Fibroblast of the conjunctiva (primary cell): Measurements from ENCODE around the gene SSH3.
"Not testable (repeated sequence)": the region's sequence is repeated elsewhere in the genome, so short reads cannot be mapped to it uniquely, and the experiment has no call there.

ENCODE experiments used
- DNase-seq: peaks from one replicate; pipeline ENCODE4 v3.0.0-alpha.2; 2010; ENCODE audit warnings: low read depth

SSH3 gene, protein sequence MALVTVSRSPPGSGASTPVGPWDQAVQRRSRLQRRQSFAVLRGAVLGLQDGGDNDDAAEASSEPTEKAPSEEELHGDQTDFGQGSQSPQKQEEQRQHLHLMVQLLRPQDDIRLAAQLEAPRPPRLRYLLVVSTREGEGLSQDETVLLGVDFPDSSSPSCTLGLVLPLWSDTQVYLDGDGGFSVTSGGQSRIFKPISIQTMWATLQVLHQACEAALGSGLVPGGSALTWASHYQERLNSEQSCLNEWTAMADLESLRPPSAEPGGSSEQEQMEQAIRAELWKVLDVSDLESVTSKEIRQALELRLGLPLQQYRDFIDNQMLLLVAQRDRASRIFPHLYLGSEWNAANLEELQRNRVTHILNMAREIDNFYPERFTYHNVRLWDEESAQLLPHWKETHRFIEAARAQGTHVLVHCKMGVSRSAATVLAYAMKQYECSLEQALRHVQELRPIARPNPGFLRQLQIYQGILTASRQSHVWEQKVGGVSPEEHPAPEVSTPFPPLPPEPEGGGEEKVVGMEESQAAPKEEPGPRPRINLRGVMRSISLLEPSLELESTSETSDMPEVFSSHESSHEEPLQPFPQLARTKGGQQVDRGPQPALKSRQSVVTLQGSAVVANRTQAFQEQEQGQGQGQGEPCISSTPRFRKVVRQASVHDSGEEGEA

GRCh38 chr11:67303132-67303834, at the start of gene SSH3:
SSH3 (plus strand) TSS chr11:67303530; CDS start chr11:67303626, 96 bp downstream.
- no peak for DNase-seq

- DNase-seq, result no peak
Observed at GRCh38 chr11:67253872-67254624, 49.3 kb upstream of the SSH3 start.

- no peak for DNase-seq
Observed at GRCh38 chr11:67254798-67255197, 48.5 kb upstream of the SSH3 start.

- no peak for DNase-seq
Observed at GRCh38 chr11:67255353-67255752, 48.0 kb upstream of the SSH3 start.

- DNase-seq, result no peak
Observed at GRCh38 chr11:67255864-67256263, 47.5 kb upstream of the SSH3 start.

GRCh38 chr11:67256477-67257135, 46.7 kb upstream of the SSH3 start:
- no peak for DNase-seq

GRCh38 chr11:67260406-67260805, 42.9 kb upstream of the SSH3 start:
- DNase-seq, result no peak

GRCh38 chr11:67260885-67261639, 42.3 kb upstream of the SSH3 start:
- not testable (repeated sequence) for DNase-seq

GRCh38 chr11:67261640-67261945, 41.7 kb upstream of the SSH3 start:
- no peak for DNase-seq

GRCh38 chr11:67261946-67262681, 41.2 kb upstream of the SSH3 start:
- no peak for DNase-seq

DNA sequence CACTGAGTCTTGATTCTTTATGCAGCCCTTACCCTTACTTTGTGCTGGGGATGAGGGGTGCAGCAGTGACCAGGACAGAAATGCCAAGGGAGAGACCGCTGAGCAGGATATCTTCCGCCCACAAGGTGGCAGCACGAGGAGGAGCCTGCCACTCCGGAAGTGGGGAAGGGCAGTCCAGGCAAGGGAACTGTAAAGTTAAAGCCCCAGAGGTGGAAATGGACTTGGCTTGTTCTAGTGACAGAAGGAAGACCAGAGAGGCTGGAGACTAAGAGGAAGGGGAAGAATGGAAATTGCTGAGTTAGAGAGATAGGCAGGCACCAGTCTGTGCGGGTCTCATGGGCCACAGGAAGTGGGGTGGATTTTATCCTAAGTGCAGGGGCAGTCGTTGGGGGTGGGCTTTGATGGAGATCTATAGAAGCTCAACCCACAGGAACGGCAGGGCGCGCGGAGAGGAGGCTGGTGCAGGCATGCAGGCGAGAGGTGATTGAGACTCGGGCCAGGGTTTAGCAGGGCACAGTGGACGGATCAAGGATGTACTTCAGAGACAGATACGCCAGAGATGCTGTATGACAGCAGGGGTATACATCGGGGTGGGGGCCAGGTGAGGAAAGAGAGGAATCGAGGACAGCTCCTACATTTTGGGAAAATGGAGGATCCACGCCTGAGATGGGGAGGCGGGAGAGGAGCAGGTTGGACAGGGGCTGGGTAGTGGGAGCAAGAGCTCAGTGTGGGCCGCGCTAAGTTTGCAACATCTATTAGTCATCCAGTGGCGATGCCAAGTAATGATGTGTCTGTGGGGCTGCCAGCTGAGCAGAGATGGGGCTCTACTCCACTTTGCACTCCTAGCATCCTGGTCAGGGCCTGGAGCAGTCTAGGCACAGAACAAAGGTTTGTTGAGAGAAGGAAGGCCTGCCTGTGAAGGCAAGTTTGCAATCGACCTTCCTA, 40.3 kb upstream of the SSH3 start:
- DNase-seq, result peak; percentile 72

DNA sequence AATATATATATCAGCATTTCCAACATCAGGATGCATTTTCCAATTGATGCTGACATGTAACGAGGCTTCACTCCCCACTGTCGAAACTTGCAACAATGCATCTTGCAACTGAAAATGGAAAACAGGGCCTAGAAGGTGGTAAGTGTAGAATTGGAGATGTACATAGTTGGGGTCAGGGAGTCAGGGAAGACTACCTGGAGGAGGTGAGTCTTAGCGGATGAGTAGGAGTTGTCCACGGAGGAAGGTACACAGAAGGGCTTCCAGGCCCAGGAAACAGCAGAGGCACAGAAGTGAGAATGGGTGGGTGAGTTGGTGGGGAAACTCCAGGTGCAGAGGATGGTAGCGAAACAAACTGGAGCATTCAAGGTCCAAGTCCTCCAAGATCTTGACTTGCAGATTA, 39.1 kb upstream of the SSH3 start:
- DNase-seq, result no peak

DNA sequence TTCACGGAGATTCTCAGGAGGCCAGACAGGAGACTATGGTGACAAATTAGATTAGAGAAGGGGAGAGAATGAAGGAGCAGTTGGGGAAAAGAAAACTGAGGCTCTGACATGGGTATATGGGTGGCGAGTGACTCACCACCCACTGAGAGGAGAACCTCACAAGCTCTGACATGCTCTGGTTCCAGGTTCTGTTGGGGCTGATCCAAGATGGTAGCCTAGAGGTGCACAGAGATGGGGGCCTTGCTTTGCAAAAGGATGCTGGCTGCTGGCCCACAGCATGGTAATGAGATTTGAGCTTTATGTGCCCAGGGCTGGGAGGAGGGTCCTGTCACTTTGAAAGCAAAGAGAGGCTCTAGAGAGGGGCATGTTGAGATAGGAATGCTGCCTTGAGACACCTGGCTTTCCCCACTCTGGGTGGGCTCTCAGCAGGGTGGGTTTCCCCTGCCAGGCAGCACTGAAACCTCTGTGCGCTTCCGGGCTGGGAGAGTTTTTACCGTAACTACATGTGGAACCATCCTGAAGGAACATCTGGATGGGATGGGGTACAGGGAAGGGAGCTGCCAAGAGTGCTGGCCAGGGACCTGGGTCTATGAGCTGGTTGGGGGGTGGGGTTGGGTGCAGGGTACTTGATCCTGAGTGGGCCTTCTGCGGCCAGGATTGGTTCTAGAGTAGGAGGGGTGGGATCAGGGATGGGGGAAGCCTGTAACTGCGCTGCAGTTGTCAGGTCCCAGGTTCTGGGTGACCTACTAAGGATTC, 38.3 kb upstream of the SSH3 start:
- no peak for DNase-seq

- no peak for DNase-seq
Observed at GRCh38 chr11:67265633-67266448, 37.5 kb upstream of the SSH3 start.

DNA sequence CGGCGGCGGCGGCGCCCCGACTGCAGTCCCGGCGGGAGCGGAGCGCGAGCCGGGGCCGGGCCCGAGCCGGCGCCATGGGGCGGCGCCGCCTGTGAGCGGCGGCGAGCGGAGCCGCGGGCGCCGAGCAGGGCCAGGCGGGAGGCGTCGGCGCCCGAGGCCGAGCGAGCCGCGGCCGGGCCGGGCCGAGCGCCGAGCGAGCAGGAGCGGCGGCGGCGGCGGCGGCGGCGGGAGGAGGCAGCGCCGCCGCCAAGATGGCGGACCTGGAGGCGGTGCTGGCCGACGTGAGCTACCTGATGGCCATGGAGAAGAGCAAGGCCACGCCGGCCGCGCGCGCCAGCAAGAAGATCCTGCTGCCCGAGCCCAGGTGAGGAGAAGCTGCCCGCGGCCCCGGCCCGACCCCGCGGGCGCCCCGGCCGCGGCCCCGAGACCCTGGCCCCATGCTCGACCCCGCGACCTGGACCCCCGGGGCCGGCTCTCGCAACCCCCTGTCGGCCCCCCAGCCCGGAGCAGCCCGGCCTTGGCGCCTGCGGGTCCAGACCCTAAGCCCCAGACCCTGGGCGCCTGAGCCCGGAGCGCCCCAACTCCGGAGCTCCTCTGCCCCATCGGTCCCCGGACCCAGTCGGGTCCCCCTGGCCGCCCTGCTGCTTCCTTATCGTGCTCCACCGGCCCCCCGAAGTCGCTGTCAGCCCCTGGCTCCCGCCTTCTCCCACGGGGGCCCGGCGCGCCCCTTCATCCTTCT, 36.7 kb upstream of the SSH3 start, which contains the start of gene GRK2:
GRK2 (plus strand) TSS at position 25 of the 739 bp plus-strand sequence; CDS start at position 252, 227 bp downstream.
- no peak for DNase-seq

- DNase-seq, result no peak
Observed at GRCh38 chr11:67267188-67268080, 35.9 kb upstream of the SSH3 start.
